Keratinocyte (primary cell): Measurements from ENCODE around the gene TLL1. TPM values are rescaled to one million over a fixed set of nuclear protein-coding genes. Genes with fewer than 3 reads are reported as not detected.

ENCODE experiments used
- DNase-seq: peaks from one replicate; pipeline ENCODE4 v3.0.0-alpha.2; 2011; ENCODE audit warnings: low read depth, missing footprints, low spot score
- FAIRE-seq: peaks from 2 replicates; lab custom pipeline; 2011; peaks lifted over from hg19 to GRCh38; lab: Jason Lieb, UNC
- H2AFZ ChIP-seq: 2 replicates; pipeline ENCODE4 v1.6.0; 2012; ENCODE audit warnings: low read length, control low read depth, inconsistent platforms; ENCODE audit not compliant: control insufficient read depth
- H3K27ac ChIP-seq: 2 replicates; pipeline ENCODE4 v1.5.1; 2011; ENCODE audit warnings: low read length; ENCODE audit not compliant: control insufficient read depth, insufficient read depth
- H3K27me3 ChIP-seq: 3 replicates; pipeline ENCODE4 v1.6.0; 2011; ENCODE audit warnings: low read length; ENCODE audit not compliant: control insufficient read depth, insufficient read depth; ENCODE audit errors: extremely low read depth
- H3K36me3 ChIP-seq, 2 experiments: 2 replicates in 1 of 2; 3 replicates in 1 of 2; pipeline ENCODE4 v1.5.1; 2011; ENCODE audit warnings: low read length in 2 of 2, mild to moderate bottlenecking in 1 of 2; ENCODE audit not compliant: control insufficient read depth in 2 of 2, insufficient read depth in 2 of 2; ENCODE audit errors: extremely low read depth in 1 of 2
- H3K4me1 ChIP-seq: 3 replicates; pipeline ENCODE4 v1.5.1; 2011; ENCODE audit warnings: low read length; ENCODE audit not compliant: control insufficient read depth, insufficient read depth; ENCODE audit errors: extremely low read depth
- H3K4me2 ChIP-seq: 3 replicates; pipeline ENCODE4 v1.6.0; 2011; ENCODE audit warnings: low read depth, low read length; ENCODE audit not compliant: control insufficient read depth, insufficient read depth; ENCODE audit errors: extremely low read depth
- H3K4me3 ChIP-seq, 3 experiments: fragments of 200-600 bp in 1 of 3; sonication (generic) in 1 of 3; 2 replicates in 2 of 3; 3 replicates in 1 of 3; pipeline ENCODE4 v1.5.1; 2011 to 2016; ENCODE audit warnings: low read length in 3 of 3, mild to moderate bottlenecking in 3 of 3, control low read depth in 2 of 3, inconsistent platforms in 1 of 3, low read depth in 1 of 3, mixed read lengths in 1 of 3, mixed run types in 1 of 3, moderate library complexity in 1 of 3; ENCODE audit not compliant: control insufficient read depth in 2 of 3, insufficient read depth in 2 of 3; ENCODE audit errors: extremely low read depth in 1 of 3
- H3K79me2 ChIP-seq: 2 replicates; pipeline ENCODE4 v1.6.0; 2012; ENCODE audit warnings: low read length; ENCODE audit not compliant: control insufficient read depth, insufficient read depth
- H3K9ac ChIP-seq: 3 replicates; pipeline ENCODE4 v1.6.0; 2011; ENCODE audit warnings: low read length; ENCODE audit not compliant: control insufficient read depth, insufficient read depth; ENCODE audit errors: extremely low read depth
- H3K9me1 ChIP-seq: 3 replicates; pipeline ENCODE4 v1.6.0; 2011; ENCODE audit warnings: low read length; ENCODE audit not compliant: control insufficient read depth, insufficient read depth; ENCODE audit errors: extremely low read depth
- H3K9me3 ChIP-seq: 2 replicates; pipeline ENCODE4 v1.5.1; 2012; ENCODE audit warnings: low read depth, low read length; ENCODE audit not compliant: control insufficient read depth
- H4K20me1 ChIP-seq: 3 replicates; pipeline ENCODE4 v1.6.0; 2011; ENCODE audit warnings: low read length; ENCODE audit not compliant: control insufficient read depth, insufficient read depth; ENCODE audit errors: extremely low read depth
- EZH2 ChIP-seq: IDR thresholded peaks from one replicate; pipeline ENCODE4 v1.6.1; 2012; ENCODE audit warnings: inconsistent platforms, mild to moderate bottlenecking, low read length, moderate library complexity
- dilution Hi-C: fragments of 300-500 bp; cut with MboI; formaldehyde crosslinking; loops from one replicate; pipeline ENCODE4 v1.7.0; 2020; ENCODE audit warnings: low sequenced_read_pairs; ENCODE audit not compliant: extremely low pct_ligation_motif_present
- polyA plus RNA-seq, 5 experiments: library from polyadenylated mRNA; depleted of rRNA in 3 of 5; stranded (reverse) in 3 of 5; stranded (forward) in 1 of 5; unstranded in 1 of 5; fragments of >200 nt; gene quantifications; 1 replicate in 1 of 5; 2 replicates in 3 of 5; 3 replicates in 1 of 5; pipeline versions ENCODE4 v1.2.1 to v1.2.3, GENCODE V29; 2011 to 2012; ENCODE audit warnings: missing spikeins in 2 of 5, low read depth in 1 of 5, low replicate concordance in 1 of 5
- TF ChIP-seq, protein P1 (sequence below), 3 experiments: IDR thresholded peaks in 1 of 3; conservative IDR thresholded peaks in 1 of 3; optimal IDR thresholded peaks in 1 of 3; 2 replicates in 2 of 3; 3 replicates in 1 of 3; pipeline versions ENCODE3 to v1.5.1; 2011; ENCODE audit warnings: low read length in 3 of 3, mild to moderate bottlenecking in 3 of 3, moderate library complexity in 2 of 3, control low read depth in 1 of 3, inconsistent platforms in 1 of 3; ENCODE audit not compliant: insufficient read depth in 2 of 3; ENCODE audit errors: extremely low read depth in 1 of 3

The TLL1 gene
- polyA plus RNA-seq, 1 donor (not counting 4 experiments of a cell fraction or from before 2014, with no cell fraction given): 1.5 TPM

DNA sequence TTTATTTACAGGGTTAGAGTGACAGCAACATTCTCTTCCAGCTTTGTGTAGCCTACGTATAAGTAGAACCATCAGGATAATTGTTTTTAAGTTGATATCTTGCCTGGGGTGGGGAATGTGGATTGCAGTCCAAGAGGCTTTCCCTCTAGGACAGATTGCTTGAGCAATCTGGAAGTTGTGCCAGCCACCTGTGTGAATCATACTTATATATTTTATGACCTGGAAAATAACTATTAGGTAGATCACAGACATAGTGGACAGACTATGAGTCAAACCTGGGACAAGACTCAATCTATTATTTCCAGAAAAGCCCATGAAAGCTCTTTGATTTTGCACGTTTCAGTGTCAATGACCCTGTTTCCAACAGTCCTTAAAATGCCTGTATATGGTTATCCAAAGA lies 98.9 kb downstream of the TLL1 start:
- Histone ChIP-seq H2AFZ (no peak overlapping the region), H3K9me3 (no peaks in the 10 kb centered on the region), H3K4me3 (peak overlapping the region in 1 of 3 experiments; percentile 21), H3K9ac (peak overlapping the region; percentile 56), H3K79me2 (no peaks in the 10 kb centered on the region), H4K20me1 (no peaks in the 10 kb centered on the region), H3K36me3 (no peaks in the 10 kb centered on the region), H3K27me3 (no peaks in the 10 kb centered on the region), H3K4me2 (peak overlapping the region; percentile 71), H3K4me1 (peaks cover 43% of the 10 kb centered on the region), H3K27ac (peak overlapping the region; percentile 93), H3K9me1 (no peaks in the 10 kb centered on the region)
- FAIRE-seq: peak; percentile 84
- DNase-seq: peak; percentile 66
- dilution Hi-C loops: no loop called here
- no peak for TF ChIP-seq EZH2
- TF ChIP-seq, protein P1, sequence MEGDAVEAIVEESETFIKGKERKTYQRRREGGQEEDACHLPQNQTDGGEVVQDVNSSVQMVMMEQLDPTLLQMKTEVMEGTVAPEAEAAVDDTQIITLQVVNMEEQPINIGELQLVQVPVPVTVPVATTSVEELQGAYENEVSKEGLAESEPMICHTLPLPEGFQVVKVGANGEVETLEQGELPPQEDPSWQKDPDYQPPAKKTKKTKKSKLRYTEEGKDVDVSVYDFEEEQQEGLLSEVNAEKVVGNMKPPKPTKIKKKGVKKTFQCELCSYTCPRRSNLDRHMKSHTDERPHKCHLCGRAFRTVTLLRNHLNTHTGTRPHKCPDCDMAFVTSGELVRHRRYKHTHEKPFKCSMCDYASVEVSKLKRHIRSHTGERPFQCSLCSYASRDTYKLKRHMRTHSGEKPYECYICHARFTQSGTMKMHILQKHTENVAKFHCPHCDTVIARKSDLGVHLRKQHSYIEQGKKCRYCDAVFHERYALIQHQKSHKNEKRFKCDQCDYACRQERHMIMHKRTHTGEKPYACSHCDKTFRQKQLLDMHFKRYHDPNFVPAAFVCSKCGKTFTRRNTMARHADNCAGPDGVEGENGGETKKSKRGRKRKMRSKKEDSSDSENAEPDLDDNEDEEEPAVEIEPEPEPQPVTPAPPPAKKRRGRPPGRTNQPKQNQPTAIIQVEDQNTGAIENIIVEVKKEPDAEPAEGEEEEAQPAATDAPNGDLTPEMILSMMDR (optimal IDR thresholded peaks at IDR 0.05 in 1 of 3, IDR thresholded peaks at IDR 0.05 in 1 of 3, conservative IDR thresholded peaks at IDR 0.05 in 1 of 3; ENCODE audit: extremely low read depth in 1 of 3, insufficient read depth in 2 of 3, low read length in 3 of 3): no peak

DNA sequence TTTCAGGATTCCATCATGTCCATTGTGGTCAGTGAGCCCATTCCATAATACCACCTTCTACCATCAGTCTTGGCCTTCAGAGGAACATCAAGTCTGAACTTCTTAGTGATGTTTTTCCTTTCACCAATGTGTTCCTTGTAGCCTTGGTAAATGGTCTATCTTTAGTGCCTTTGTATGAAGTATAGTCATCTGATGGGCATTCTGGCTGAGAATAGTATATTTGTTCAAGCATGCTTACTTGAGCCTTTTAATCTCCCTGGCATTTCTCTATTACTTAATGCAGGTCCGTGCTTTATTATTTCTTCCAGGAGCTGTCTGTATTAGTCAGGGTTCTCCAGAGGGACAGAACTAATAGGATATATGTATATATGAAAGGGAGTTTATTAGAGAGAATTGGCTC lies 99.7 kb downstream of the TLL1 start:
- H3K9me3 ChIP-seq: no peaks in the 10 kb centered on the region
- no peaks in the 10 kb centered on the region for H3K27me3 ChIP-seq
- DNase-seq: no peak
- H3K79me2 ChIP-seq: no peaks in the 10 kb centered on the region
- FAIRE-seq: peak; percentile 85
- dilution Hi-C loops: no loop called here
- no peak for TF ChIP-seq EZH2
- TF ChIP-seq, protein P1 (optimal IDR thresholded peaks at IDR 0.05 in 1 of 3, IDR thresholded peaks at IDR 0.05 in 1 of 3, conservative IDR thresholded peaks at IDR 0.05 in 1 of 3; ENCODE audit: extremely low read depth in 1 of 3, insufficient read depth in 2 of 3, low read length in 3 of 3): no peak
- peak overlapping the region; percentile 39 for H3K4me2 ChIP-seq
- H3K4me3 ChIP-seq: no peak overlapping the region
- H2AFZ ChIP-seq: no peak overlapping the region
- no peak overlapping the region for H3K9ac ChIP-seq
- peak overlapping the region; percentile 93 for H3K27ac ChIP-seq
- H3K36me3 ChIP-seq: no peaks in the 10 kb centered on the region
- no peaks in the 10 kb centered on the region for H3K9me1 ChIP-seq
- no peaks in the 10 kb centered on the region for H4K20me1 ChIP-seq
- H3K4me1 ChIP-seq: peaks cover 37% of the 10 kb centered on the region
